Kidney epithelial cell (primary cell): ENCODE data around the gene TEX26. TPM values are rescaled to one million over a fixed set of nuclear protein-coding genes. Genes with fewer than 3 reads are reported as not detected.
"Not testable (repeated sequence)": the region's sequence is repeated elsewhere in the genome, so short reads cannot be mapped to it uniquely, and the experiment has no call there.

Source experiments
- DNase-seq: peaks from one replicate; pipeline ENCODE4 v3.0.0-alpha.2; 2010; ENCODE audit warnings: low read depth
- H3K27me3 ChIP-seq: 2 replicates; pipeline ENCODE4 v1.6.0; 2011; ENCODE audit warnings: low read length; ENCODE audit not compliant: control insufficient read depth, insufficient read depth
- H3K36me3 ChIP-seq: 2 replicates; pipeline ENCODE4 v1.5.1; 2011; ENCODE audit warnings: low read length; ENCODE audit not compliant: control insufficient read depth, insufficient read depth
- H3K4me3 ChIP-seq: 2 replicates; pipeline ENCODE4 v1.5.1; 2011; ENCODE audit warnings: low read depth, mild to moderate bottlenecking, control low read depth, low read length
- CTCF ChIP-seq: IDR thresholded peaks from 2 replicates; pipeline ENCODE4 v1.5.1; 2011; ENCODE audit warnings: mild to moderate bottlenecking, moderate library complexity, low read length, control low read depth, inconsistent platforms; ENCODE audit not compliant: insufficient read depth, poor library complexity, severe bottlenecking
- total RNA-seq: library from RNA; depleted of rRNA; stranded (reverse); fragments of >200 nt; gene quantifications from 2 replicates; pipeline ENCODE4 v1.2.3, GENCODE V29; 2015

Gene TEX26
- total RNA-seq, 1 donor from 2014 or later: not detected

DNA sequence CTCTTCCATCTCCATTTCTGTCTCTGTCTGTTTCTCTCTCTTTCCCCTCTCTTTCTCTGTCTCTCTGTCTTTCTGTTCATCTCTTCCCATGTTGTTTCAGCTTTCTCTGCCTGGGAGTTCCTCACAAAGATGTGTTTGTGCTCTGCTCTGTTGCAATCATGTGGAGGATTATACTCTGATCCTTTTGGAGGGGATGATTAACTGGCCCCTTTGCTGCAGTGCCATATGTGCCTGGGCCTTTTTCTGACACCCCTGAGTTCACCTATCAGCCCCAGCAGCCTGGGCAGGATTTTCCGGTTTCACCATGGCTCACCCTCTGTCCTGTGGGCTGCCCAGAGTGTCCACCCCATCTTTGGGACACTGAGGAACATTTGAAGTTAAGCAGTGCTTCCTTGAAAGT, 9.0 kb upstream of the TEX26 start:
- no peak for TF ChIP-seq CTCF
- Histone ChIP-seq H3K4me3 (no peak overlapping the region), H3K27me3 (no peaks in the 10 kb centered on the region), H3K36me3 (no peaks in the 10 kb centered on the region)
- DNase-seq: no peak

GRCh38 chr13:30924721-30925120, 7.7 kb upstream of the TEX26 start:
- no peak overlapping the region for H3K4me3 ChIP-seq
- no peak for TF ChIP-seq CTCF

DNA sequence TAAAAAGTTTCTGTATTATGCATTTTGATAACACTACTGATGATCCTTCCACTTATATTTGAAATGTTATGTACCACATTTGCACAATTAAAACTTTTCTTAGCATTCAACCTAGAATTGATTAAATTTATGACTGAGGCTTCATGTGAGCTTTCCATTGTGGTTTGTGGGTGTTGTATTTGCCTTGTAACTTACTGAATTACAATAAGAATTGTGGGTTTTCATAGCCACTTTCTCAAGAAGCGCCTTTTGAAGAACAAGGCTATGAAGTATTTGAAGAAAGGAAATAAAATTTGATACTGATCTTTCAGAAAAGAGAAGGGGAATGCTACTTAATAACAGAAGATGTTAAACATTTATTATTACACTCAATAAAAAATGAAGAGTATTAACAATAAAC, 7.0 kb upstream of the TEX26 start:
- no peak for DNase-seq
- Histone ChIP-seq H3K36me3 (no peaks in the 10 kb centered on the region), H3K27me3 (no peaks in the 10 kb centered on the region), H3K4me3 (no peak overlapping the region)
- TF ChIP-seq CTCF: no peak

More at GRCh38 chr13:30924721-30925120, 7.7 kb upstream of the TEX26 start:
- Histone ChIP-seq H3K27me3 (no peaks in the 10 kb centered on the region), H3K36me3 (no peaks in the 10 kb centered on the region)
- no peak for DNase-seq

- DNase-seq: no peak
- Histone ChIP-seq H3K4me3 (no peak overlapping the region), H3K27me3 (no peaks in the 10 kb centered on the region), H3K36me3 (no peaks in the 10 kb centered on the region)
- TF ChIP-seq CTCF: no peak
Measured at GRCh38 chr13:30926781-30927180, 5.7 kb upstream of the TEX26 start.

DNA sequence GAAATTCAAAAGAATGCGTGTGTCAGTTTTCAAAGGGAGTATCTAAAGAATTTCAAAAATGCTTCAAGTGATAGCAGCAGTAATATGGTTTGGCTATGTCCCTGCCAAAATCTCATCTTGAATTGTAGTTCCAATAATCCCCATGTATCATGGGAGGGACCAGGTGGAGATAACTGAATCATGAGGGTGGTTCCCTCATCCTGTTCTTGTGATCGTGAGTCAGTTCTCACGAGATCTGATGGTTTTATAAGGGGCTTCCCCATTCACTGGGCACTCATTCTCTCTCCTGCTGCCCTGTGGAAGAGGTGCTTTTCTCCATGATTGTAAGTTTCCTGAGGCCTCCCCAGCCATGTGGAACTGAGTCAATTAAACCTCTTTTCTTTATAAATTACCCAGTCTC, 5.3 kb upstream of the TEX26 start:
- H3K4me3 ChIP-seq, H3K27me3 ChIP-seq, H3K36me3 ChIP-seq: not testable (repeated sequence)
- DNase-seq: peak; percentile 19

DNA sequence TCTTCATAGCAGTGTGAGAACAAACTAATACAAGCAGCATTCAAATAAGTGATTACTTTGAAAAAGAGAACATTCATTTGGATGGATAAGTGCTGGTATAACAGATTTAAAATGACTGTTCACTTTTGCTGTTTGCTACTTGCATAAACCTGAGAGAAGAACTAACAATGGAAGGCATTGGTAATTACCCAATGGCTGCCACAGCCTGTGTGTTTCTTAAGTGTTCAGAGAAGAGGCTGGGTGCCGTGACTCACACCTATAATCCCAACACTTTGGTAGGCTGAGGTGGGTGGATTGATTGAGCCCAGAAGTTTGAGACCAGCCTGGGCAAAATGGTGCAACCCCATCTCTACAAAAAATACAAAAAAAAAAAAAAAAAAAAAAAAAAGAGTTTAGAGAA, 4.9 kb upstream of the TEX26 start:
- H3K36me3 ChIP-seq: no peaks in the 10 kb centered on the region
- H3K27me3 ChIP-seq: peaks cover 7% of the 10 kb centered on the region
- no peak overlapping the region for H3K4me3 ChIP-seq
- no peak for TF ChIP-seq CTCF
- DNase-seq: no peak
